Stimulated activated CD4-positive, alpha-beta T cell treated with anti-CD3 and anti-CD28 coated beads, Interleukin-4, amount 100 ng/mL, for 24 hours (primary cell): ENCODE measurements around the gene MDFI.

Experiments
- DNase-seq: peaks from one replicate; pipeline ENCODE4 v3.0.0-alpha.2; 2020

MDFI gene, protein sequence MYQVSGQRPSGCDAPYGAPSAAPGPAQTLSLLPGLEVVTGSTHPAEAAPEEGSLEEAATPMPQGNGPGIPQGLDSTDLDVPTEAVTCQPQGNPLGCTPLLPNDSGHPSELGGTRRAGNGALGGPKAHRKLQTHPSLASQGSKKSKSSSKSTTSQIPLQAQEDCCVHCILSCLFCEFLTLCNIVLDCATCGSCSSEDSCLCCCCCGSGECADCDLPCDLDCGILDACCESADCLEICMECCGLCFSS

DNA sequence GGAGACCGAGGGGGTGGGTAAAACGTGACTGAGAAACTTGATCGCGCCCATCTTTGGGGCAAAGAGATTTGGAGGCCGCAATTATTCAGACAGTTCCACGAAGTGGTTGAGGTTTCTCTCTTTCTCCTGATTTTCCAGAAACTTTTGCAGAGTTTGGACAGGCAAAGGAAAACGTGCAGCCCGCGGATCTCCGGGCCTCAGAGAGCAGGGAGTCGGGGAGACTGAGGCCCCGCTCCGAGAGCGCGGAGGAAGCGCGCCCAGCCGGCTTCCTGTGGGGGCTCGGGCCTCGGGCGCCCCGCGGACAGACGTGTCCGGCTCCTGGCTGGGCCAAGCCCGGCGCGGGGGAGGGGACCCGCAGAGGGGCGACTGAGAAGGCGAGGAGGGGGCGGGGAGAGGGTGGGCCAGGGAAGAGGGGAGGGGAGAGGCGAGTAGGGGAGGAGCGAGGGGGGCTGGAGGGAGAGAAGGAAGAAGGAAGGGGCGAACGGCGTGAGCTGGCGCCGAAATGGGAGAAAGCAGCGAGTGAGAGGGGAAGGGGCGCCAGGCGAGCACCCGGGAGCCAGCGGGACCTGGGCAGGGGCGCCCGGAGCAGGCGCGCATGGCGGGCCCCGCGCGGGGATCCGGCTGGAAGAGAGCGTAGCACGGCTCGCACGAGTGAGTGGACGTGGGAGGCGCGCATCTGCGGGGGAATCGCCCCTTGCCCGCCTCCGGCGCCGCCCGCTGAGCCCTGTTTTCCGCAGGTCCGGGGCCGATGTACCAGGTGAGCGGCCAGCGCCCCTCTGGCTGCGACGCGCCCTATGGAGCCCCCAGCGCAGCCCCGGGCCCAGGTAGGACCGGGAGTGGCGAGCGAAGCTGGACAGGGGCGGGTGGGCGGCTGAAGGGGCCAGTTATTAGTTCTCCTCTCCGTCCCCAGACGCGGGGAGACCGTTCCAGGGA, at the start of gene MDFI:
Gene MDFI (plus strand): TSS at position 467 of the 933 bp plus-strand sequence. CDS start 282 bp downstream, at position 749.
- no peak for DNase-seq

DNA sequence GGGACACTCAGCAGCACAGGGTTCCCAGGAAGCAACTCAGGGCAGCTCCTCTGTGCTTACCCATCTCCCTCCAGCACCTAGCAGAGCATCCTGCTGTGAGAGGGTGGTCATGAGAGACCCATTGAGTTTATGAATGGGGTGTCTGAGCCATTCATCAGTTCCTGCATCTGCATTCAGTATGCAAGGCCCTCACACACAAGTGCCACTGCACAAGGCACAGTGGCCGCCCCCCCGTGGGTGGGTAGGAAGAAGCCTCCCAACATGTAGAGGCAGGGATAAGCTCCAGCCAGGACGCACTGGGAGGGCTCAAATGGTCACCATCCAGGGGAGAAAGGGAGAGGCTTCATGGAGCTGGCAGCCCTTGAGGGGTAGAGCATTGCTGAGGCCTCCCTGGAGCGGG, 49.0 kb upstream of the MDFI start:
- no peak for DNase-seq

DNA sequence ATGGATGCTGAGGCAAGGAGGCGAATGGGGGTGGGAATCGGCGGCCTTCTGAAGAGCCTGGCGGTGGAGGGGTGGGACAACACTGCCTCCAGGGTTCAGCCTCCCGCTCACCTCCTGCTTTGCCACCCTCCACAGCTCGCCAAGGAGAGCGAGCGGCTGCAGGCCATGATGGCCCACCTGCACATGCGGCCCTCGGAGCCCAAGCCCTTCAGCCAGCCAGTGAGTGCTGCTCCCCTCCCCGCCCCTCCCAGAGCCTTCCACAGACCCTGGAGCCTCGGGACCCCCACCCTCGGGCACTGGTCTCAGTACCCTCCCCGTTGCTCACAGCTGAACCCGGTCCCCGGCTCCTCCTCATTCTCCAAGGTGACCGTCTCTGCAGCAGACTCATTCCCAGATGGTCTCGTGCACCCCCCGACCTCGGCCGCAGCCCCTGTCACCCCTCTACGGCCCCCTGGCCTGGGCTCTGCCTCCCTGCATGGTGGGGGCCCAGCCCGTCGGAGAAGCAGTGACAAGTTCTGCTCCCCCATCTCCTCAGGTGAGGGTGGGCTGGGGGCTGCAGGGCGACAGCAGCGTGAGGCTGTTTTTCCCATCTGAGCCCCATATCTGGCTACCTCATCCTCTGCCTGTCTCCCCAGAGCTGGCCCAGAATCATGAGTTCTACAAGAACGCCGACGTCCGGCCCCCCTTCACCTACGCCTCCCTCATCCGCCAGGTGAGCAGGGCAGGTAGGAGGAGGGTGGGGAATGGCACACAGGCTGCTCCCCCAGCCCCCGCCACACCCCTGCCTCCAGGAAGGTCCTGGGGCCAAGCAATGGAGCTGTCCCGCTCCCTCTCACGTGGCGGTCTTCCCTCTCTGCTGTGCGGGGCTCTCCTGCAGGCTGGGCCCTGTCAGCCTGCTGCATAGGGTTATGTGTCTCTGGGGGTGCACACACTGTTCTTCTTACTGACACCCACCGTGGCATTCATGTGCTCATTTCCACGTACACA, 48.3 kb upstream of the MDFI start:
- no peak for DNase-seq

DNA sequence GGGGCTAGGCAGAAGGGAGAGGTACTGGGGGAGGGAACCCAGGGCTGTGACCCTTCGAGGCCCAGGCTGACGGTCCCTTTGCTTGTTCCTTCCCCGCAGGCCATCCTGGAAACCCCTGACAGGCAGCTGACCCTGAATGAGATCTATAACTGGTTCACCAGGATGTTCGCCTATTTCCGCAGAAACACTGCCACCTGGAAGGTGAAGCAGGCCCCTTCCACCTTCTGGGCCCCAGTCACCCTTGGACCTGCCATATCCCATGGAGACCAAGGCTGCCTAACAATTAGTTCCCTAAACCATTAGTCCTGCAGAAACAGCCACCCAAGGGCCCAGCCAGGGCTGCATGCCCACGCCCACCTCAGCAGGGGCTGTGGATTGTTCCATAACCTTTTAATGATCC, 47.1 kb upstream of the MDFI start:
- no peak for DNase-seq

DNA sequence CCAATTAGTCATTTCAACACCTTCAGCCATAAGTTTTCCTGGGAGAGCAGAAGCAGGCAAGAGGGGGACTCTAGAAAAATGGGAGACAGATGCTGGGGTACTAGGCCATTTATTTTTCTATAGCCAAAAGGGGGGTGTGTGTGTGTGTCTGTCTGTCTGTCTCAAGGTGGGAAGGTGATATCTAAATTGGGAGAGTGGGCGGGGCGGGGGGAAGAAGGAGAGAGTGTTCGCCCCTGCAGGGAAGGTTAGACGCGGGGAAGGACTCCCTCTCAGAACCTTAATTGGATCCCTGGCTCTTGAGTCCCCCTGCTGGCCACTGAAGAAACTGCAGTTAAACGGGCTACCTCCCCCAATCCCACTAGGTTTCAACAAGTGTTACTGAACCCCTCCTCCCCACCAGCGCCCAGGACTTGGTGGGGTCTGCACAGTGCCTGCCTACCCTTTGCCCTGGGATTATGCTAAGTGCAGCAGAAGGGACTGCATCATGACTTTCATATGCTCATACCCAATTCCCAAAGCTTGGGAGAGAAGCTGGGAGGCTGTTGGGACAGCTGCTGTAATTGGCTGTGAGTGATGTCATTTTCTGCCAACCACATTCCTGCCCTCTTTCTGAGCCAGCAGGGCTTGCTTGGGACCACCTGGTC, 46.3 kb upstream of the MDFI start:
- DNase-seq: peak; percentile 82

DNA sequence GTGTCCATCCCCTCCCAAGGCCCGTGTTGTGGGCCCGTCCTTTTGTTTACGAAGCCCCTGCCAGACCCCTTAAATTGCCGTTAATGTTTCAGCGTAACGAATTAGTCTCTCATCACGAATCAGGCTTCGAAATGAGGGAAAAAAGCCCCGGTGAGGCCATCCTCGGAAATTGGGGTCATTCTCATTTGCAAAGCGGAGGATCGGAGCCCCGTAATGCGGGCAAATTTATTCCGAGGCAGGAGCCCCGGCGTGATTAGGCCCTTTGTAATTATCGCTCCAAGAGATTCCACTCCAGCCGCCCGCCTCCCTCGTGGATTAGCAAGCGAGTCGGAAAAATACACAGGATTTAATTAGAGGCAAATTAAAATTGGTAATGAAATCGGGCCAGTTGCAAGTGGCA, 44.9 kb upstream of the MDFI start:
- no peak for DNase-seq

DNA sequence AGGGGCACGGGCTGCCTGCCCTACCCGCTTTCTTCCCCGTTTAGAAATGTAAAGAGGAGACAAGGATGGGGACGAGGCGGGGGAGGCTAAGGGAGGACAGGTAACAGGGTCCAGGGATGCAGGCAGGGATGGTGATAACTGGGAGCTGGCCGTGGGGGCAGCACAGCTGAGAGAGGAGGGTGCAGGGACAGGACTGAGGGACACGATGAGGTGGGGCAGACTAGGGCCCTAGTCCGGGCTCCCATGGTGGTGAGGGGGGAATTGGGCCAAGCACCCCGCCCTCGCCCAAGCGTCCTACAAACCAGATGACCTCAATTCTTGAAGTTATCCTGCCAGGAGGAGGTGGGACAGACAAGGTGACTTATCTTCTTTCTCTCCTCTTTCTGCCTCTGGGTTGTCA, 44.4 kb upstream of the MDFI start:
- no peak for DNase-seq

DNA sequence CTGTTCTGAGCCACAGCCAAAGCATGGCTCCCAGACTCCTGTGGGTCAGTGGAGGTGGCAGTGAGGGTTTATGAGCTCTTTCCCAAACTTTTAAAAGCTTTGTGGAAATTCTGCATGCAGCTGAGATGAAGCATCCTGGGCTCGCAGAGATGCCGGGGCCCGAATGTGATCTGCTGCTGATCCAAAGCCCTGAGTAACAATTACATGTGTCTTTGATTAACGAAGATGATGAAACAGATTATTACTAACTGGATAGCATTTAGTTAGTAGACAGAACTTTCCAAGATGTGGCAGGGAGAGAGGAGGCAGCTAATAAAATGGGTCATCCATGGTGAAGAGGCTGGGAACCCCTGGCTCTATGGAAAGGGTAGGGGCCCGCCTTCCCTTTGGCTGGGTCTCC, 43.9 kb upstream of the MDFI start:
- DNase-seq: no peak

DNA sequence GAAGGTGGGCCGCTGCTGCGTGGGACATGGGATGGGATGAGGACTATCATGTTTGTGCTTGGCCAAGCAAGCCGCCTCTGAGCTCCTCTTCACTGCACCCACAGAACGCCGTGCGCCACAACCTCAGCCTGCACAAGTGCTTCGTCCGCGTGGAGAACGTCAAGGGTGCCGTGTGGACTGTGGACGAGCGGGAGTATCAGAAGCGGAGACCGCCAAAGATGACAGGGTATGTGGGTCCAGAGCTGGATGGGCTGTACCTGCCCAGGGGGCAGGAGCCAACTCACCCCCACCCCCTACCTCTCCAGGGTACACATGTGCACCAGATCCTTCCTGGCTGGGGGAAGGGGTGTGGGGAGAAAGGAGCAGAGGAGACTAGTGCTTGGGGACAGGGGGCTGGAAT, 43.5 kb upstream of the MDFI start:
- no peak for DNase-seq

DNA sequence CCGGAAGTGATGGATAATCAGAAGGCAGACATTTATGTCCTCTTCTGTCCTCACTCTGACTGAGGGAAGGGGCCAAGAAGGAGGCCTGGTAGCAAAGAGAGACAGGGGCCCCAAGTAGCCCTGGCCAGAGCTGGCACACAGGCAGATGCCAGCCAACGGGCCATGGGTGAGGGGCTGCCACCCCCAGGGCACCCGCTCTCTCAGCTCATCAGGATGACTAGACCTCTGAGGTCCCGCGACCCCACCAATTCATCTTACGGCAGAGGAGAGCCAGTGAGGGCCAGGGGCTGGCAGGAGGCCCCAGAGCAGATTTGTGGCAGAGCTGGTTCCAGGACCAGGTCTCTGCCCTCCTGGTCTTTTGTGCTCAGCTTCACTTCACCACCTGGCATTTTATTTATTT, 43.1 kb upstream of the MDFI start:
- no peak for DNase-seq

DNA sequence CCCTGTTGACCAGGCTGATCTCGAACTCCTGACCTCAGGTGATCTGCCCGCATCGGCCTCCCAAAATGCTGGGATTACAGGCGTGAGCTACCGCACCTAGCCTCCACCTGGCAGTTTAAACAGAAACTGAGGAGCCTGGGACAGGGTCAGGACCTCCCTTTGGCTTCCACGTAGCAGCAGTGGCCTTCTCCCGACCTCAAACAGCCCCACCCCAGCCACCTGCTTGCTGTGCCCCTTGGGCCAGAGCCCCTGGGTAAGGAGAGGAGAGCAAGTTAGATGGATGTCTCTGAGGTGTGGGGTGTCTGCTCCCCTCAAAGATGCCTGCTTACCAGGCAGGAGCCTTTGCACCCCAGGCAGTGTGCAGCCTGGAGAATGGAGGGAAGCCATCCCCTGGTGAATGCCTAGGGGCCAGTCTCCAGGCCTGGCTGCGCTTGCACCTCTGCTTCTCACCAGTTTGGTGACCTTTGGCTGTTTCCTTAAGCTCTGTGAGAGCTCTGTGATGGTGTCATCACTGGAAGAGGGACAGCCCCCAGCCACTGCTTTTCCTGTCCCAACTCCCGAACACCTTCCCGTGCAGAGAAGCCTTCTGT, 42.1 kb upstream of the MDFI start:
- no peak for DNase-seq

DNA sequence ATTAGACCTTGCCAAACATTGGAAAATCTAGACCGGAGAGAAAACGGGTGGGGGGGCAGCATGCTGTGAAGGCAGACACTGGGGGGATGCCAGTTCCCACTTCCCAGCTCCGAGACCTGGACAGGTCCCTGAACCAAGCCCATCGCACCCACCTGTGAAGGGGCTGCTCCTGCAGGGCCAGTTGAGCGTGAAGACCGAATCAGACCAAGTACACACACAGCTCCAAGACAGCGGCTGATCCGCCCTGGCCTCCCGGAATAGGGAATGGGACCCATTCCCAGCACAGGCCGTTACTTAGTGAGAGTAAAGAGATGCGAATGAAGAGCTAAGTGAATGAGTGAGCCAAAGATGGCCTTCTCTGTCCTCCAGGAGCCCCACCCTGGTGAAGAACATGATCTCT, 41.5 kb upstream of the MDFI start:
- DNase-seq: no peak

DNA sequence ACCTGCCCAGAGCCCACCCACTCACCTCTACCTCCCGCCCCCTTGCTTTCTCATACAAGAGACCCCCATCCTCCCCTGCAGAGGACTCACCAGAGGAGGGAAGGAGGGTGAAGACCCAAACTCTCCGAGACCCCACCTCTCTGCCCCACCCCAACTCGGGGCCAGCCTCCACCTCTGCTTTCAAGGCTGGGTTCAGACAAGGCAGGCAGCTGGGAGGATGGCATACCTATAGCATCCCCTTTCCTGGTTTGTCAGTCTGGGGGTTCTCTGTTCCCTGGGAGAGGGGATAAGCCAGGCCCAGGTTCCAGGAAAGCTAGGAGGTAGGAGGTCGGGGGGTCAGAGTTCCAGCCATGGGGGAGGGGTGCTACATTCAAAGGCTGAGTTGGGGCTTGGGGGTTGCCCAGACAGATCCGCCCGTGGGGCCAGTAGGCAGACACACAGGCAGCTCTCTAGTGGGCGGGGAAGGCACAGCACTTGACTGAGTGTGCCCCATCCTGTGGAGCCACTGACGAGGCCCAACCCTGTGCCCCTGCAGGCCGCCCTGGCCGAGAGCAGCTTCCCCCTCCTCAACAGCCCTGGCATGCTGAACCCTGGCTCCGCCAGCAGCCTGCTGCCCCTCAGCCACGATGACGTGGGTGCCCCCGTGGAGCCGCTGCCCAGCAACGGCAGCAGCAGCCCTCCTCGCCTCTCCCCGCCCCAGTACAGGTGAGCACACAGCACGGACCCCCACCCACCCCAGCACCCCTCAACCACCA, 40.8 kb upstream of the MDFI start:
- DNase-seq: no peak

DNA sequence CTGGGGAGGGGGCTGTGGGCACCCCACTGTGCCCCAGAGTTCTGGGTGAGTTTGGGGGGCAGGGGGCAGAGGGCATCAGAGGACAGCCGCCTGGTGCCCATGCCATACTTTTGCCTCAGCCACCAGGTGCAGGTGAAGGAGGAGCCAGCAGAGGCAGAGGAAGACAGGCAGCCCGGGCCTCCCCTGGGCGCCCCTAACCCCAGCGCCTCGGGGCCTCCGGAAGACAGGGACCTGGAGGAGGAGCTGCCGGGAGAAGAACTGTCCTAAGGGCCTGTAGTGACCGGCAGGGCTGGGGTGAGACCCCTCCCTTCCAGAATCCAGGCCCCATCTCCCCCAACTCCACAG, 39.6 kb upstream of the MDFI start:
- DNase-seq: no peak

DNA sequence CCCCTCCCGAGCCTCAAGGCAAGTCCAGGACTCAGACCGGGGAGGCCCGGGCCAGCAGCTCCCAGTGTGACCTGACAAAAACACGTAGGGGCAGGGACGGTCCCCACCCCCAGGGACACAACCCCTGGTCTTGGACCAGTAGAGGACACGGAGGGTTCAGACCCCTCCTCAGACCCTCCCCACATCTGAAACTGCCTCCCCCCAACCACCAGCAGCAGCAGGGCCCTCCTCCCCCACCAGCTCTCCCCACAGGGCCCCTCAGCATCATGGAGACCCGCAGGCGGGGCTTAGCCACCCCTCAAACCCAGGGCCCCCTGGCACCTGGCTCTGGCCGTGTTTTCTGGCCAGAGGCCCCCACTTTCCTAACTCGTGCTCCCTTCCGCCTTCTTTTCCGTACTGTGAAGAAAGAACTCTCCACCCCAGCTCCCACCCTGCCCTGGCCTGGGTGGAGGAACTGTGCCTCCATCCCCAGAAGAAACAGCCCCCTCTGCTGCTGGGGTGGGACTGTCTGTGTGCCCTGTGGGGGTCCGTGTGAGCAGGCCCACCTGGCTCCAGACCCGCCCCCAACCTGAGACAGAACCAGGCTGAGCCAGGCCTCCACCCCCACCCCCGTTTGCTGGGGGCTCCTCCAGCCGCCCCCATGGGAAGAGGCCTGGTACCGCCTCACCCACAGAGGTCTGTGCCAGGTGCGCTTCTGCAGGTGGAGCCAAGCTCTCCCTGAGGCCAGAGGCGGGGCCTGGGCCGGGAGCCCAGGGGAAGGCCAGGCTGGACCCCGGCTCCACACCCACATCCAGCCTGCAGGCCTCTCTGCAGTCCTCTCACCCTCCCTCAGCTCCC, 39.0 kb upstream of the MDFI start:
- no peak for DNase-seq

DNA sequence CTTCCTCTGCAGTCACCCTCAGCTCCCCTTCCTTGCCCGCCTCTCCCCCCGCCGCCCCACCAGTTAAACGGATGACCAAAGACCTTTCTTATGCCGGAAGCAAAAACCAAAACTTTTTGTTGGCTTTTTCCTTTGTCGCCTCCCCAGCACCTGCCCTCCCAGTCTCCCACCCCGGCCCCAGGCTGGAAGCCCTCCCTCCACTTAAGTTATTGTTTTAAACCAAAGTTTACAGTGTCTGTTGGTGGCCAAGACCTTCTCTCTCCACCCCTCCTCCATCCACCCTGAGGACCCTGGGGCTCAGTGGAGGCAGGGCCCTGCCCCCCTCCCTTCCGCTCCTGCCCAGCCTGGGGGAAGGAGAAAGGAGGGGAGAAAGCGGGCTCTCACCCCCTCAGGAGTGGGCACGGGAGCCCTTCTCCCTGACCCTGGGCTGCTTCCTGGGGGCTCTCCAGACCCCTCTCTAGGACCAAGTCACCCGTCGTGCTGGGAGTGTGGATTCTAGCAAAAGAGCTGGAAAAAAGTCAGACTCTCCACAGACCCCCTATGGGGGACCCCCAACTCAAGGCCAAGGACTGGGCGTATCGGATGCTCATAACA, 38.3 kb upstream of the MDFI start:
- DNase-seq: no peak

DNA sequence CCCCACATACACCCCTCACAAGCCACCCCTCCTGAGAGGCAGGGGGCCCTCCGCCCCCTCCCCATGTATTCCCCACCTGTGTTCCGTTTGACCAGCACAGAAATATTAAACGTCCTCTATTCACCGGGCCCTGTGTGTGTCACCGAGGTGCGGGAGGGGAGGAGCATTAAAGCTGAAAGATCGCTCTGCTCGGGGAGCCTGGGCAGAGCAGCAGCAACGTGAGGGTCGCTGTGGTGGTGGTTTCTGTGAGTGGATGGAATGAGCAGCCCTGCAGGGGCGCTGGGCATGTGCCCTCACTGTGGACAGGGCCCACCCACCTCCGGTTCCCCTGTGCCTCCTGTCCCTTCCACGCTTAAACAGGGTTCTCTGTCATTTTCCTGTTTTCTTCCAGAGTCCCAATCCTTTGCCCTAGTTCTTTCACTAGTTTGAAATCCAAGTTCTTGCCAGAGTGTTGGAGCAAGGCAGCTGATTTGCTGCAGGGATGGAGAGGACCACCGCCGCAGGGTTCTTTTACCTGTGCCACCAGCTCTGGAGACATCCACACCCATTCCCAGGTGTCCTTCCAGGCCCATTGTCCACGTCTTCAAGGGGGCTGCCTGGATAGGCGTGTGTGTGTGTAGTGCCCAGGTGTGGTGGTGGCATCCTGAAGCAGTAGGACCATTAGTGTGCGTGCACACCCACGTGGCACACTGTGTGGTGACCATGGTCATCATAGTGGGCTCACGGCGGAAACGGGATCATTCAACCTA, 37.6 kb upstream of the MDFI start:
- no peak for DNase-seq

DNA sequence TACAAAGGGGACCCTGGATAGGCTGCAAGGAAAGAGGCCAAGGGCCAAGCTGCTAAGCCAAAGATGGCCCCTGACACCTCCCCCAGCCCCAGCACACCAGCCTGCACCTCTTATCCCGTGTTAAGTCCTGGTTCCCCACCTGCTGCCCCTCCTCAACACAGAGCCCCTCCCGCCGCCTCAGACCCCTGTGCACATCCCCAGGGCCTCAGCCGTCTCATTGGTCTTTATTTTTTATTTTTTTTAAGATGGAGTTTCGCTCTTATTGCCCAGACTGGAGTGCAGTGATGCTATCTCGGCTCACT, 37.1 kb upstream of the MDFI start:
- no peak for DNase-seq

DNA sequence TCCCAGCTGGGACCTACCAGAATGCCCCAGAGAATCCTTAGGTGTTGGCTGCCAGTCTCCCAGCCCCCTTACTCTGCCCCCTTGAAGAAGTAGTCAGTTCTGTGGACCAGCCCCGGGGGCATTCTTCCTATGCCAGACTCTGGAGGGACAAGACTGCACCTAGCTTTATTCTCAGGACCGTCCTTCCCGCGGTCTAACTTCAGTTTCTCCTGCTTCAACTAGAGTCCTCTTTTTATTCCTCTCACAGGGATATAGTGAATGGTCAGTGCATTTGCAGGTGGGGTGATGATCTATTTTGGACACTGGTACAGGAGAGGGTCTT, 35.9 kb upstream of the MDFI start:
- DNase-seq: no peak
